ENCODE measurements around the gene MCEMP1. TPM values are rescaled to one million over a fixed set of nuclear protein-coding genes. Genes with fewer than 3 reads are reported as not detected.

The MCEMP1 gene
- total and polyA plus RNA-seq, 2 donors = 0.28 to 1.6 TPM

DNA sequence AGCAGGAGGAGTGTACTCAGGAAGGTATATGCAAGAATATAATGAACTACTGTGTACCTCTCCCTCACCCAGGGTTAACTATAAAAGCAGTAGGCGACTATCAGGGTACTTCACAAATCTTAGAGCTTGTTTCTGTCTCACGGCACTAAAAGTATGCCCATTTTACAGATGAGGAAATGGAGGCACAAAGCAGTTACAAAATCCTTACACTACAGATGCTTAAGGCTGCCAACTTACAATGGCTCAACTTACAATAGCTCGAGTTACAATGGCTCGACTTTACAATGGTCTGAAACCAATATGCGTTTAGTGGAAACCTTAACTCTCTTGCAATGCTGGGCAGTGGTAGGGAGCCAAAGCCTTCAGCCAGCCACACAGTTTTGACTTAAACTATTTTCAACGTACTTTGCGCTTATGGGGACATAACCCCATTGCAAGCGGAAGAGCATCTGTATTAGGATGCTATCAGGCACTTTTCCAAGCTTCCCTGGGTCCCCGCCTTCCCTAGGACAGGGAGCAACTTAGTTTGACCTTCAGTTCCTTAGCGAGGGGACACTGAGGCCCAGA is 20.9 kb downstream of the MCEMP1 start:
- 94% methylated on average over 10 of the region's 10 CpGs for WGBS
- no peak overlapping the region for H3K4me3 ChIP-seq (ENCODE audit: low read length in 2 of 2)
- H3K27me3 ChIP-seq (ENCODE audit: control insufficient read depth in 2 of 2, insufficient read depth in 1 of 2, low read length in 1 of 2) = peaks cover 0 to 24% of the 10 kb centered on the region in 2 donors
- H3K9me3 ChIP-seq (ENCODE audit: control insufficient read depth in 2 of 2, insufficient read depth in 1 of 2, low read length in 1 of 2) = no peaks in the 10 kb centered on the region
- no peaks in the 10 kb centered on the region for H3K36me3 ChIP-seq (ENCODE audit: control insufficient read depth in 2 of 2, insufficient read depth in 2 of 2, low read length in 1 of 2)
- DNase-seq (ENCODE audit: low read depth in 6 of 9, low spot score in 9 of 9) = no peak
- H3K27ac ChIP-seq (ENCODE audit: low read depth in 1 of 2, low read length in 1 of 2) = no peak overlapping the region
- no peaks in the 10 kb centered on the region for H3K4me1 ChIP-seq (ENCODE audit: control insufficient read depth in 2 of 2, insufficient read depth in 2 of 2, low read length in 2 of 2)

- Histone ChIP-seq H3K4me3 (ENCODE audit: low read length in 2 of 2) (no peak overlapping the region), H3K27me3 (ENCODE audit: control insufficient read depth in 2 of 2, insufficient read depth in 1 of 2, low read length in 1 of 2) (peaks cover 0 to 27% of the 10 kb centered on the region in 2 donors), H3K36me3 (ENCODE audit: control insufficient read depth in 2 of 2, insufficient read depth in 2 of 2, low read length in 1 of 2) (no peaks in the 10 kb centered on the region), H3K9me3 (ENCODE audit: control insufficient read depth in 2 of 2, insufficient read depth in 1 of 2, low read length in 1 of 2) (no peaks in the 10 kb centered on the region), H3K27ac (ENCODE audit: low read depth in 1 of 2, low read length in 1 of 2) (no peak overlapping the region), H3K4me1 (ENCODE audit: control insufficient read depth in 2 of 2, insufficient read depth in 2 of 2, low read length in 2 of 2) (no peaks in the 10 kb centered on the region)
- 63% methylated on average over 11 of the region's 11 CpGs for WGBS
- DNase-seq (ENCODE audit: low read depth in 6 of 9, low spot score in 9 of 9) = no peak
Observed at GRCh38 chr19:7698583-7698982, 21.7 kb downstream of the MCEMP1 start.

DNA sequence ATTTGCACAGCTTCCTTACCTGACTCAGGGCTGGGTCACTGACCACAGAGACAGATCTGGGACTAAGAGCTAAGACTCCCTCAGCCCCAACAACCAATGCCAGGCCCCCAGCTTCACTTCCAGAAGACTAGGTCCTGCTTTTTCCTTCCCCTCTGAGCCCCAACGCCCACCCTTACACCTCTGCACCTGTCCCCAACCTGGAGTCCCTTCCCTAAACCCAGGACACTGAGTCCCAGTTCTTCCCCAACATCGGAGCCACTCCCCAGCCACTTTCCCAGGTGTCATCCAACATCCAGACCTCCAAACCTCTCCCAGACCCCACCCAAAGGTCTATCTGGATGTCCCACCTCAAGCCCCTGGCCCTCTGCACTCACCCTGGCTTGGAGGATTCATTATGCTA is 22.1 kb downstream of the MCEMP1 start:
- no peak overlapping the region for H3K4me3 ChIP-seq (ENCODE audit: low read length in 2 of 2)
- no peak overlapping the region for H3K27ac ChIP-seq (ENCODE audit: low read depth in 1 of 2, low read length in 1 of 2)
- H3K27me3 ChIP-seq (ENCODE audit: control insufficient read depth in 2 of 2, insufficient read depth in 1 of 2, low read length in 1 of 2) = peaks cover 0 to 29% of the 10 kb centered on the region in 2 donors
- 49% methylated on average over 2 of the region's 2 CpGs for WGBS
- DNase-seq (ENCODE audit: low read depth in 6 of 9, low spot score in 9 of 9) = no peak
- H3K9me3 ChIP-seq (ENCODE audit: control insufficient read depth in 2 of 2, insufficient read depth in 1 of 2, low read length in 1 of 2) = no peaks in the 10 kb centered on the region
- H3K36me3 ChIP-seq (ENCODE audit: control insufficient read depth in 2 of 2, insufficient read depth in 2 of 2, low read length in 1 of 2) = no peaks in the 10 kb centered on the region
- no peaks in the 10 kb centered on the region for H3K4me1 ChIP-seq (ENCODE audit: control insufficient read depth in 2 of 2, insufficient read depth in 2 of 2, low read length in 2 of 2)

- no peak for DNase-seq (ENCODE audit: low read depth in 6 of 9, low spot score in 9 of 9)
- H3K27ac ChIP-seq (ENCODE audit: low read depth in 1 of 2, low read length in 1 of 2) = no peak overlapping the region
- H3K9me3 ChIP-seq (ENCODE audit: control insufficient read depth in 2 of 2, insufficient read depth in 1 of 2, low read length in 1 of 2) = no peaks in the 10 kb centered on the region
- no peaks in the 10 kb centered on the region for H3K36me3 ChIP-seq (ENCODE audit: control insufficient read depth in 2 of 2, insufficient read depth in 2 of 2, low read length in 1 of 2)
- H3K27me3 ChIP-seq (ENCODE audit: control insufficient read depth in 2 of 2, insufficient read depth in 1 of 2, low read length in 1 of 2) = peaks cover 0 to 29% of the 10 kb centered on the region in 2 donors
- H3K4me3 ChIP-seq (ENCODE audit: low read length in 2 of 2) = no peak overlapping the region
- H3K4me1 ChIP-seq (ENCODE audit: control insufficient read depth in 2 of 2, insufficient read depth in 2 of 2, low read length in 2 of 2) = no peaks in the 10 kb centered on the region
- 71% methylated on average over 15 of the region's 15 CpGs for WGBS
Observed at GRCh38 chr19:7699417-7700401, 22.8 kb downstream of the MCEMP1 start.

DNA sequence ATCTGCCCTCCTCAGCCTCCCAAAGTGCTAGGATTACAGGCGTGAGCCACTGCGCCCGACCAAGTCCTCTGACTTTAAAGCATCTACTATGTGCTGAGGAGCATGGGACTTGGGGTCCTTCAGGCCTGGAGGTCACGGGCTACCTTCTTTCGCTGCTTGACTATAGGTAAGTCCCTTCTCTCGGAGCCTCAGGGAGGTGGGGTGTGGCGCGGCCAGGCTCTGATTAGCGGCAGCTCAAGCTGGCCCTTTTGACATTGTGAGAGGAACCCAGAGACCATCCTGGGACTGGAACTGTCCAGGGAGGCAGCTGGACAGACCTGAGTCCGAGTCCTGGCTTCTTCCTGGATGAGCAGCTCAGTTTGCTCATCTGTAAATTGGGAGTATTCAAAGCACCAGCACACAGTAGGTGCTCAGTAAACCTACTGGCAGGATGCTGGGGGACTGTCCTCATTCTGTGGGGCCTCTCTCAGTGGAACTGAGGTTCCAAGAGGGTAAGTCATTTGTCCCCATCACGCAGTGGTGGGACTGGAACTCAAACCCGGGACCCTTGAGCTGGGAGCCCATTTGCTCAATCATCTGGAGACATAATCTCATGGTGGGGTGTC is 24.3 kb downstream of the MCEMP1 start:
- Histone ChIP-seq H3K36me3 (ENCODE audit: control insufficient read depth in 2 of 2, insufficient read depth in 2 of 2, low read length in 1 of 2) (no peaks in the 10 kb centered on the region), H3K9me3 (ENCODE audit: control insufficient read depth in 2 of 2, insufficient read depth in 1 of 2, low read length in 1 of 2) (no peaks in the 10 kb centered on the region), H3K4me3 (ENCODE audit: low read length in 2 of 2) (no peak overlapping the region), H3K27ac (ENCODE audit: low read depth in 1 of 2, low read length in 1 of 2) (no peak overlapping the region), H3K27me3 (ENCODE audit: control insufficient read depth in 2 of 2, insufficient read depth in 1 of 2, low read length in 1 of 2) (peaks cover 0 to 29% of the 10 kb centered on the region in 2 donors), H3K4me1 (ENCODE audit: control insufficient read depth in 2 of 2, insufficient read depth in 2 of 2, low read length in 2 of 2) (no peaks in the 10 kb centered on the region)
- WGBS = 96% methylated on average over 12 of the region's 12 CpGs
- DNase-seq (ENCODE audit: low read depth in 6 of 9, low spot score in 9 of 9) = no peak

- no peak within 1 kb of the TSS for H3K4me3 ChIP-seq (ENCODE audit: low read length in 2 of 2)
- H3K27me3 ChIP-seq (ENCODE audit: control insufficient read depth in 2 of 2, insufficient read depth in 1 of 2, low read length in 1 of 2) = peaks cover 0 to 29% of the 10 kb centered on the region in 2 donors
- no peaks in the 10 kb centered on the region for H3K36me3 ChIP-seq (ENCODE audit: control insufficient read depth in 2 of 2, insufficient read depth in 2 of 2, low read length in 1 of 2)
- no peaks in the 10 kb centered on the region for H3K4me1 ChIP-seq (ENCODE audit: control insufficient read depth in 2 of 2, insufficient read depth in 2 of 2, low read length in 2 of 2)
- H3K9me3 ChIP-seq (ENCODE audit: control insufficient read depth in 2 of 2, insufficient read depth in 1 of 2, low read length in 1 of 2) = no peaks in the 10 kb centered on the region
- DNase-seq (ENCODE audit: low read depth in 6 of 9, low spot score in 9 of 9) = no peak
- H3K27ac ChIP-seq (ENCODE audit: low read depth in 1 of 2, low read length in 1 of 2) = no peak within 1 kb of the TSS
- 77% methylated on average over 20 of the region's 20 CpGs for WGBS
Observed at GRCh38 chr19:7701654-7702457, 25.0 kb downstream of the MCEMP1 start, which contains the start of gene FCER2. TSS of gene FCER2 (minus strand) at chr19:7702131. CDS start at chr19:7699760, 2,371 bp downstream.

DNA sequence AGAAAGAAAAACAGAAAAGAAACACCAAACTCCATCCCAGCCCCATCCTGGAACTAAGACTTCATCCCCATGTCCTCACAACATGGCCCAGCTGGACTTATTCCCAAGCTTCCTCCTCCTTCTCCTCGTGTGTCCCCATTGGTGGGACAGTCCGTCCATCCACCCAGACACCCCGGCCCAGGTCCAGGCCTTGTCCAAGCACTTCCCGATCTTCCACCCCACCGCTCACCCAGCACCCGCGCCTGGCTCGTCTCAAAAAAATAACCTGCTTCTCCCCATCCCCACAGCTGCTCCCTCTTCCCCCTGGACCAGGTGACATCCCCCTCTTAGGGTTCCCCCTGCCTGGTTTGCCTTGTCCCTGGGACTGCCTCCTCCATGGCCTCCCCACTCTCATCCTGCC is 26.4 kb downstream of the MCEMP1 start:
- H3K36me3 ChIP-seq (ENCODE audit: control insufficient read depth in 2 of 2, insufficient read depth in 2 of 2, low read length in 1 of 2) = no peaks in the 10 kb centered on the region
- H3K27me3 ChIP-seq (ENCODE audit: control insufficient read depth in 2 of 2, insufficient read depth in 1 of 2, low read length in 1 of 2) = peaks cover 0 to 18% of the 10 kb centered on the region in 2 donors
- WGBS = 91% methylated on average over 8 of the region's 8 CpGs
- H3K4me1 ChIP-seq (ENCODE audit: control insufficient read depth in 2 of 2, insufficient read depth in 2 of 2, low read length in 2 of 2) = no peaks in the 10 kb centered on the region
- no peak for DNase-seq (ENCODE audit: low read depth in 6 of 9, low spot score in 9 of 9)
- no peak overlapping the region for H3K27ac ChIP-seq (ENCODE audit: low read depth in 1 of 2, low read length in 1 of 2)
- no peaks in the 10 kb centered on the region for H3K9me3 ChIP-seq (ENCODE audit: control insufficient read depth in 2 of 2, insufficient read depth in 1 of 2, low read length in 1 of 2)
- no peak overlapping the region for H3K4me3 ChIP-seq (ENCODE audit: low read length in 2 of 2)

GRCh38 chr19:7704280-7705060 is 27.6 kb downstream of the MCEMP1 start:
- Histone ChIP-seq H3K27me3 (ENCODE audit: control insufficient read depth in 2 of 2, insufficient read depth in 1 of 2, low read length in 1 of 2) (peaks cover 0 to 9% of the 10 kb centered on the region in 2 donors), H3K4me3 (ENCODE audit: low read length in 2 of 2) (no peak overlapping the region), H3K4me1 (ENCODE audit: control insufficient read depth in 2 of 2, insufficient read depth in 2 of 2, low read length in 2 of 2) (no peaks in the 10 kb centered on the region), H3K27ac (ENCODE audit: low read depth in 1 of 2, low read length in 1 of 2) (no peak overlapping the region), H3K36me3 (ENCODE audit: control insufficient read depth in 2 of 2, insufficient read depth in 2 of 2, low read length in 1 of 2) (no peaks in the 10 kb centered on the region), H3K9me3 (ENCODE audit: control insufficient read depth in 2 of 2, insufficient read depth in 1 of 2, low read length in 1 of 2) (no peaks in the 10 kb centered on the region)
- WGBS = 95% methylated on average over 6 of the region's 6 CpGs
- DNase-seq (ENCODE audit: low read depth in 6 of 9, low spot score in 9 of 9) = no peak

All from thymus (tissue), 11 donors.